Mucosa of descending colon (tissue), 3 donors: Measurements from ENCODE around the gene PLEKHA3. TPM values are rescaled to one million over a fixed set of nuclear protein-coding genes. Genes with fewer than 3 reads are reported as not detected.
A peak's percentile ranks its signal among the peaks of the same experiment; 100 is the strongest.

Source experiments
- ATAC-seq: fragments of 200-7000 bp; cut with Tn5 transposase; one replicate; pipeline ENCODE4 v1.9.1; 2020; ENCODE audit warnings: mild to moderate bottlenecking, moderate library complexity
- DNase-seq, 3 donors: peaks; one replicate each; pipeline ENCODE4 v3.0.0-alpha.2; 2020
- H3K36me3 ChIP-seq: fragments of 200-600 bp; one replicate; pipeline ENCODE4 v1.8.0; 2021; ENCODE audit warnings: low read depth, mild to moderate bottlenecking
- H3K4me1 ChIP-seq: fragments of 200-600 bp; one replicate; pipeline ENCODE4 v1.8.0; 2021; ENCODE audit warnings: low read depth, mild to moderate bottlenecking
- H3K4me3 ChIP-seq: fragments of 200-600 bp; one replicate; pipeline ENCODE4 v1.8.0; 2021; ENCODE audit warnings: mild to moderate bottlenecking
- H3K9me3 ChIP-seq: fragments of 200-600 bp; one replicate; pipeline ENCODE4 v1.8.0; 2021; ENCODE audit warnings: mild to moderate bottlenecking
- CTCF ChIP-seq: fragments of 200-600 bp; IDR thresholded peaks from one replicate; pipeline ENCODE4 v1.8.0; 2022; ENCODE audit warnings: antibody characterized with exemption, mild to moderate bottlenecking
- intact Hi-C, 2 donors: fragments of 100-400 bp; cut with DNase I in 1 of 2; cut with micrococcal nuclease in 1 of 2; formaldehyde crosslinking; loops; one replicate each; pipeline versions ENCODE4 v1.11.0 to v1.11.1; 2022; cut with DNase I, micrococcal nuclease
- total RNA-seq, 3 donors: library from RNA; stranded (reverse); fragmentation: NEBNext Ultra II Directional in 2 of 3; extraction: Animal tissue kit (Norgen Biotek cat#: 25700) in 2 of 3; gene quantifications; one replicate each; pipeline versions ENCODE4 v1.2.1 to v1.2.4, GENCODE V29; 2021 to 2023
- donor health status: DM: no; HTN: no; CAD: no; lungs with moderate emphysema.
- donor health status: DM: no; HTN: no; CAD: no.
- donor health status: DM: no; HTN: yes; CAD: no.

Gene PLEKHA3
- total RNA-seq, 3 donors from 2014 or later, result 24.1 to 47.6 (median 26.3) TPM

GRCh38 chr2:178496049-178496448 is 15.8 kb downstream of the PLEKHA3 start:
- H3K9me3 ChIP-seq, result no peaks in the 10 kb centered on the region
- H3K36me3 ChIP-seq, result no peaks in the 10 kb centered on the region
- H3K4me1 ChIP-seq, result peaks cover 17% of the 10 kb centered on the region
- intact Hi-C loops, result no loop called here
- ATAC-seq, result peak; percentile 96
- no peak for TF ChIP-seq CTCF
- peak in 1 of 3 donors; percentile 28 for DNase-seq
- no peak overlapping the region for H3K4me3 ChIP-seq

- no peak for TF ChIP-seq CTCF
- DNase-seq (no peak), ATAC-seq (no peak)
- Histone ChIP-seq H3K4me3 (no peak overlapping the region), H3K4me1 (peaks cover 17% of the 10 kb centered on the region), H3K36me3 (no peaks in the 10 kb centered on the region), H3K9me3 (no peaks in the 10 kb centered on the region)
- intact Hi-C loops, result no loop called here
These were observed 17.9 kb downstream of the PLEKHA3 start for GRCh38 chr2:178498137-178498536.

- H3K4me1 ChIP-seq, result peaks cover 17% of the 10 kb centered on the region
- intact Hi-C loops, result no loop called here
These were observed 19.4 kb downstream of the PLEKHA3 start for GRCh38 chr2:178499640-178500039.

GRCh38 chr2:178502751-178503150 is 22.5 kb downstream of the PLEKHA3 start:
- no peaks in the 10 kb centered on the region for H3K36me3 ChIP-seq
- TF ChIP-seq CTCF, result no peak

More at GRCh38 chr2:178499640-178500039, 19.4 kb downstream of the PLEKHA3 start:
- TF ChIP-seq CTCF, result no peak
- H3K36me3 ChIP-seq, result no peaks in the 10 kb centered on the region
- DNase-seq (no peak), ATAC-seq (no peak)
- H3K4me3 ChIP-seq, result no peak overlapping the region
- H3K9me3 ChIP-seq, result no peaks in the 10 kb centered on the region

GRCh38 chr2:178506101-178506500 is 25.8 kb downstream of the PLEKHA3 start:
- H3K9me3 ChIP-seq, result no peaks in the 10 kb centered on the region
- ATAC-seq (no peak), DNase-seq (no peak)
- H3K4me1 ChIP-seq, result no peaks in the 10 kb centered on the region
- intact Hi-C loops, result no loop called here
- no peaks in the 10 kb centered on the region for H3K36me3 ChIP-seq
- H3K4me3 ChIP-seq, result no peak overlapping the region
- TF ChIP-seq CTCF, result no peak

More at GRCh38 chr2:178502751-178503150, 22.5 kb downstream of the PLEKHA3 start:
- DNase-seq (no peak), ATAC-seq (no peak)
- intact Hi-C loops, result no loop called here
- no peak overlapping the region for H3K4me3 ChIP-seq
- no peaks in the 10 kb centered on the region for H3K9me3 ChIP-seq
- H3K4me1 ChIP-seq, result no peaks in the 10 kb centered on the region

GRCh38 chr2:178506524-178506923 is 26.3 kb downstream of the PLEKHA3 start:
- ATAC-seq (peak; percentile 59), DNase-seq (no peak)
- TF ChIP-seq CTCF, result no peak
- intact Hi-C loops, result no loop called here
- H3K4me3 ChIP-seq, result no peak overlapping the region
- H3K36me3 ChIP-seq, result no peaks in the 10 kb centered on the region
- H3K9me3 ChIP-seq, result no peaks in the 10 kb centered on the region
- no peaks in the 10 kb centered on the region for H3K4me1 ChIP-seq
